GM04503 (cell line): ENCODE data around the gene CCDC9.

Experiments used
- DNase-seq: peaks from one replicate; pipeline ENCODE4 v3.0.0-alpha.2; 2012; ENCODE audit warnings: low read depth

Gene CCDC9

DNA sequence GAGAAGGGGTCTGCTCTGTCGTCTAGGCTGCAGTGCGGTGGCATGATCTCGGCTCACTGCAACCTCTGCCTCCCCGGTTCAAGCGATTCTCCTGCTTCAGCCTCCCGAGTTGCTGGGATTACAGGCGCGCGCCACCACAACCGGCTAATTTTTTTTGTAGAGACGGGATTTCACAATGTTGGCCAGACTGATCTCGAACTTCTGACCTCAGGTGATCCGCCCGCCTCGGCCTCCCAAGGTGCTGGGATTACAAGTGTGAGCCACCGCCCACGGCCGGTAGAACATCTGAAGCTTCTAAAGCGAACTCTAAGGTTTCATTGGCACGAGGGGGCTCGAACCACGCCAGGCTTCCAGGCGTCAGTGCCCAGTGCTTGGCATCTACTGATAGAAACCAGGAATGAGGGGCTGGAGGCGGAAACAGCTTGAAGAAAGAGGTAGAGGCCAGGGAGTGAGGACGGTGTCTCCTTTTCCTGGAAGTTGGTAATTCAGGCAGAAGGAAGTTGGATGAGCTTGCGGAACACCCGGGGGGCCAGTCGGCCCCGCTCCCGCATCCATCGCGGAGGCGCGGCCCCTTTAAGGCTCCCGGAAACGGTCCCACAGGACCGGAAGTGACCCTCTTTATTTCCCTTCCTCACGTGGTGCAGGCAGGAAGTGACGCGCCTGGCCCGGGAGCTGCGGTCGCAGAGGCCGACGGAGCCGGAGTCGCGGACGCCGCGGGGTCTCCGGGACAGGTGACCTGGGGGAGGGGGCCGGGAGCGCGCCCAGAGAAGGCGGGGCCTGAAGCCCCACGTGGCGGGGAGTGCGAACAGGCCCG is at the start of gene CCDC9:
CCDC9 (plus strand) TSS at position 647 of the 814 bp plus-strand sequence. CDS start 1,876 bp downstream, outside the sequence.
- DNase-seq: peak; percentile 70

DNA sequence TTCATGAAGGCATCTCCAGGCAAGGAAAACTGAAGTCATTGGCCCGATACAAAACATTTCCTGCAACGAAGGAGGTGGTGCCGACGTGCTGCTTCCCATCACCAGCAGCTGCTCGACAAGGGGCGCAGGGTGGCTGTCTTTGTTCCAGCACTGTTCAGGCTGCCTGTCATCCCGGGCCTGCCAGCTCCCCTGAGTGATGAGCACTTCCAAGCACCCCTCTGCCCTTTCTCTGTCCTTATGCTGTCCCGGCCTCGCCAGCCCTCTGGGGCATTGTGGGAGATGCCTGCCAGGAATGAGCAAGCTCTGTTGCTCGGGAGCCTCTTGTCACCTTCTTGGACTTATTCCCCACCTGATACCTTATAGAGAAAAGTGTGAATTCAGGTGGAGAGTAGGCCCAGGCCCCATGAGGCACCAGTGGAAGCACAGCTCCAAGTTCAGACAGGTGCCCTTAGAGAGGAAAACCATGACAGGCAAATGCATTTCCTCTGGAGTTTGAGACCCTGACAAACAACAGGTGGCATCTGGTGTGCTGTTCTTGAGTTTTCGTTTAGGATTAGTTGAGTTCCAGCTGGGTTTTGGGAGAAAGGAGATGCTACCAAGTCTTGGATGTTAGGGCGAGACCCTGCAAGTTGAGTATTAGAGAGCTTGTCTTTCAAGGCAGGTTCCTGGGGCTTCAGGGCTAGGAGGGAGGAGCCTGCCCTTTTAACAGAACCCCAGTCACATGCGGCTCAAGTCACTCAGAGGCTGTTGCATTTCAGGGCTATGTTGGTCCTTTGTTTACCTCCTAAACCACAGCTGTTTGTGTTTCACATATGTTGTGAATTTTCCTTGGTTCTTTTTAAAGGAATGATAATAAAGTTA is 46.8 kb upstream of the CCDC9 start:
- DNase-seq: no peak

DNA sequence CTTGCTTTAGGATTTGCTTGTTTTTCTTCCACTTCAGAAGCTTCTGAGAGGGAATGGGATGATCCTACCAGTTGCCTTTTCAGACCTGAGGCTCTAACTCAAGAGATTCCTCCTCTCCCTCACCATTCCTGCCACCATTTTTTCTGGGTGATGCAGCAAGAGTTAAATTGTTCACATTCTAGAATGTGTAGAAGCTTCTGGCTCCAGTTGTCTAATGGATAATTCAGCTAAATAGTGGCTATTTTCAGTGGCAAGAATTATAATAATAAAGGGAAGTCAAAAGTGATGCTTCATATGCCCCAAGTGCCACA is 46.2 kb upstream of the CCDC9 start:
- no peak for DNase-seq

DNA sequence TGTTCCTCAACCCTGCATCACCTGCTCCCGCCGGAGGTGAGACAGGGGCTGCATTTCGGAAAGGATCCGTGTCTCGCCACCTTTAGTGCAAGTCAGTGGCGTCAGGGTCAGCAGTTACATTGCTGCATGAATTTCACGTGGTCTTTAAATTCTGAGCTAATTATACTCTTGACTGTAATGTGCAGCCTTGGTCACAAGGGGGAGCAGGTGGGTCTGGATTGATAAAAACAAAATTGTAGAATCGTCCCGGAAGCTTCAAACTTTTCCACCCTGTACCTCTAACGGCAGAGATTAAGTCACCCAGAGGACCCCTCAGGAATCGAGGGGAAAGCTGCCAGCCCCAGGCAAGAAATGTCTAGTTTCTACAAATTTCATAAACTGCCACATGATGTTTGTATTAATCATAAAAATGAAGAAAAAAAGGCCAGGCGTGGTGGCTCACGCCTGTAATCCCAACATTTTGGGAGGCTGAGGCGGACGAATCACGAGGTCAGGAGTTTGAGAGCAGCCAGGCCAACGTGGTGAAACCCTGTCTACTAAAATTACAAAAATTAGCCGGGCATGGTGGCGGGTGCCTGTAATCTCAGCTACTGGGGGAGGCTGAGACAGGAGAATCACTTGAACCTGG is 45.5 kb upstream of the CCDC9 start:
- peak; percentile 21 for DNase-seq

DNA sequence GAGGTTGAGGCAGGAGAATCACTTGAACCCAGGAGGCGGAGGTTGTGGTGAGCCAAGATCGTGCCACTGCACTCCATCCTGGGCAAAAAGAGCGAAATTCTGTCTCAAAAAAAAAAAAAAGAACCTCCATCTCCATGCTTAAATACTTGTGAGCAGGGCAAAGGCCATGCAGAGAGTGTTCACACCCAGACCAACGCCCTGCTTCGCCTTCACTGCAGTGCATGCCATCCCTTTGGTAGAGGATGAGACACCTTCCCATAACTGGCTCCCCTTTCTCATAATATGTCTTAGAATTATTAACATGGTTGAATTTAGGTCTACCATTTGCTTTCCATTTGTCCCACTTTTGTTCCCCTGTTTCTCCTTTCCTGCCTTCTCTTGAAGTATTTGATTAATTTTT is 40.7 kb upstream of the CCDC9 start:
- no peak for DNase-seq

DNA sequence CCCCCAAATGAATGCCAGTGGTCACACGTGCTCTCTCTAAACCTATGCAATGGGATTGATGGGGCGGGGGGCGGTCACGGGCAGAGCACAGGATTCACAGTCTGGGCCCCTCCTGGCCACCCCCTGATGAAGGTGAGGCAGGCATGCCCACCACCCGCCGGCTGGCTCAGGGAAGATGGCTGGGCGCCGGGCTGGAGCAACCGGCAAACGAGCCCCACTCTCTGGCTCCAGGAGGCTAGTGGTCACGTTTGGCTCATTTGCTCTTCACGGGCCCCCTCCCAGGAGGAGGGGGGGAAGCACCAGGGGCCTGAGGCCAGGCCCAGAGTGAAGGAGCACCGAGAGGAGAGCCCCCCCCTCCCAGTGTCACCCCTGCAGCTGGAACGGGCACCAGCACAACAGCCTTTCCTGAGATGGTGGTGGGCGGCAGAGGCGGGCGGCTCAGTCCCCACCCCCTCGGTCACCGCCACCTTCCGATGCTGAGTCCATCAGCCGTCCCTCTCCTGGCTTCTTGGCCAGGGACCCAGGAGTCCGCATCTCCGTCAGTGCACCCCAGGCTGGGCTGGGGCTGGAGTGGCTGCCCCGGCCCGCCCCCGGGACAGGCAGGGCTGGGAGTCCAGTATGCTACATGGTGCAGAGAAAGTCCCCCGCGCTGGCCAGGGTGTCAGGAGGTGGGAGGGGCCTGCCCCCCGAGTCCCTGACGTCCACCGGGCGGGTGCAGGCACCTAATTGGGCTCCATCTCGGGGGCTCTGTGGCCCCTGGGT is 35.1 kb upstream of the CCDC9 start:
- DNase-seq: no peak

DNA sequence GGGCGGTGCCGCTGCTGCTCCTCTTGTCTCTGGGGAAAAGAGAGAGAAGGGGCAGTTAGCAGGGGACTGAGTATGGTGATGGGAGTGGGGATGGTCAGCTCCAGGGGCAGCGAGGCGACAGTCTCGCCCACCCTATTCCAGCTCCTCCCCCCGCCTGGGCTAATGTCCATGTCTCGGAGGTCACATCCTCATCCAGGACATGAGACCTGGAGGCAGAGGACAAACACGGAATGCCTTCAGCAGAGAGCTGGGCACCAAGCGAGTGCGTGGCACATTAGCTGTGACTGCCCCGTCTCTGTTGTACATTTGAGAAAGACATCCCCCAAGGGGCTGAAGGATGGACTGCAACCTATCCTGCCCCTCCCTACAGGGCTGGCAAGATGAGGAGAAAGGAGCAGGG is 34.4 kb upstream of the CCDC9 start:
- no peak for DNase-seq

DNA sequence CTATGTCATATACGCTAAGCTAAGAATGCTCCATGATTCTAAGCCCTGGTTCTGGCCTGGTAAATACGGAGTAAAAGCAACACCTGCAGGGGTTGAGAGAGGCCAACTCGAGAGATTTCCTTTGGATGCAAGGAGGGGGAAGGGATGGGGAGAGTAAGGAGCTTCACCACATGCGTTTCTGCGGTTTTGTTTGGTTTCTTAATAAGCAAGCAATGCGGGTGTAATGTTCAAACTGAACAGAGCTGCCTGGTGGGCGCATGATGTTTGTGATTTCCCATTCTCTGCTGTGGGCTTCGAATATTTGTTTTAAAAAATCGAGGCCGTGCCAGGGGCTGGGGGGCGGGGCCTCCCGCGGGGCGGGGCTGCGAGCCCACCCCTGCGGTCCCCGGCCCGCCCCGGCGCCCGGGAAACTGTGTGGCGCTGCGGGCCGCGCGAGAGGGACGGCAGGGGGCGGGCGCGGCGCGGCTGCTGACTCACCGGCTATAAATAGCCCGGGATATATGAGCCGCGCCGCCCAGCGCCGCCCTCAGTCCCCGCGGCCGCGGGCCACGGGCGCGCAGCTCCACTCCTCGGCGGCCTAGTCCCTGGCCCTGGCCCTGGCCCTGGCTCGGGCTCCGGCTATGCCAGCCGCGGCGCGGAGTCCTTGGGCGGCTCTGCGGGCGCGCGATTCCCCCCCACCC is 30.4 kb upstream of the CCDC9 start:
- DNase-seq: no peak

DNA sequence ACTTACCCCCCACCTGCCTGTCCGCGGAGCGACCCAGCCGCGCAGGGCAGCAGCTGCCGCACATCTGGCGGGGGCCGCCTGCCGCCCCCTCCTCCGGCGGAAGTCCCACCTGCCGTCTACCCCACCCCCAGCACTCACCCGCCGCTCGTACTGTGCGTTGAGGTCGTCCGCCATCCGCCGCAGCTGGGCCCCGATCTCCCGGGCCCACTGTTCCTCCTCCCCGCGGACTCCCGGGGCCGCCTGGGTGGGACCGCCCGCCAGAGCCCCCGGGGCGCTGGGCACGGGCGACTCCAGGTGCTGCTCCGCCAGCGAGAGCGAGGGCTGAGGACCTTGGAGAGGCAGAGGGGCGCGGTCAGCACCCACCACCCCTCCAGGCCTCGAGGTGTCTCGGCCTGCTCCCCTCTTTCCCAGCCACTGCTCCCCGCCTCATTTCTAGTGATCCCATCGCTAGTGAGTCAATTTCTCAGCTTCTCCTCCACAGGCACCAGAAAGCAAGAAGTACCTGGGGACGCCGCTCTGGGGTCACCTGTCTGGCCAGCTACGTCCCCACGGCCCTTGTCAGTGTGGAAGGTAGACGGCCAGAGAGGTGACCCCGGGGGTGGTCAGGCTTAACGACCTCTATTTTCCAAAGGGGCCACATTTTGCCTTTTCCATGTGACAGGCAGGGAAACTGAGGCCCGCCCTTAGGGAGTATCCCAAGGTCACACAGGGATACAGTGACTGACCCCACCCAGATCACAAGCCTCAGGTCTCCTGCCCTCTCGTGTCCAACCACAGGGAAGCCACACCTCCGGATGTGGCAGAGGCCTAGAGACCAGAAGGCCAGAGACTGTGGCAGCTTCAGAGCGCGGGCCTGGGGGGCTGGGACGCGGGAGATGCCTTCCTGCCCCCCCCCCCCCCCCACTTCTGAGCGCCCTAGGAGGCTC is 29.6 kb upstream of the CCDC9 start:
- no peak for DNase-seq

DNA sequence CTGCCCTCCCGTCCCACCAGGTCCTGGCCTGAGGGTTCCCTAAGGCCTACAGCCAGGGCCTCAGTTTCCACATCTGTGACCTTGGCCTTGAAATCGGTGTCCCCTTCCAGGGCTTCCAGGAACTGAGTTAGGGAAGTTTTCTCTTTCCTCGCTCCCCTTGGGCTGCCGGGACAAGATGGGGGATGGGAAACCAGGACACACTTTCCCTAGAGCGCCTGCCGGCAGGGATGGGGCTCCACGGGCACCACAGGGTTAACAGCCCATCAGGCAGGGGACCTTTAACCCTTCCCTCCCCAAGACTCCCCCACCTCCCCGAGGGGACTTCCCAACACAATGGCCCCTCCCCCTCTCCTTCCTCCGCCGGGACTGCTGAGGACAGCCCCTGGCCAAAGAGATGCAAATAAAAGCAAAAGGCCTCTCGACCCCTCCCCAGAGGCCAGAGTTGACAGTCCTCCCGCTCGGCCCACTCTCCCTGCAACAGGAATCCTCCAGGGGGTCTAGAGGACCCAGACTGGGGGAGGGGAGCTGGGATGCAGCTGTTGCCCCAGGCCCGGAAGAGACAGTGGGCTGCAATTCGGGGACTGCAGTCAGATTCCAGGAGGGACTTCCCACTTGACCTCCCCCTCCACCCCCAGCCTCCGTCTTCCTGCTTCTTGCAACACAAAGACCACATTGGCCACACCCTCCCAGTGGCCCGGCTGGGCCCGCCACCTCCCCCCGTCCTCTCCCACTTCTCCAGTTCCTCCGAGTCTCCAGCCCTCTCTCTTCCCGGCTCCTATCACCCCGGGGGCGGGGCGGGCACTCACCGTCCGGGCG is 28.8 kb upstream of the CCDC9 start:
- peak; percentile 68 for DNase-seq

DNA sequence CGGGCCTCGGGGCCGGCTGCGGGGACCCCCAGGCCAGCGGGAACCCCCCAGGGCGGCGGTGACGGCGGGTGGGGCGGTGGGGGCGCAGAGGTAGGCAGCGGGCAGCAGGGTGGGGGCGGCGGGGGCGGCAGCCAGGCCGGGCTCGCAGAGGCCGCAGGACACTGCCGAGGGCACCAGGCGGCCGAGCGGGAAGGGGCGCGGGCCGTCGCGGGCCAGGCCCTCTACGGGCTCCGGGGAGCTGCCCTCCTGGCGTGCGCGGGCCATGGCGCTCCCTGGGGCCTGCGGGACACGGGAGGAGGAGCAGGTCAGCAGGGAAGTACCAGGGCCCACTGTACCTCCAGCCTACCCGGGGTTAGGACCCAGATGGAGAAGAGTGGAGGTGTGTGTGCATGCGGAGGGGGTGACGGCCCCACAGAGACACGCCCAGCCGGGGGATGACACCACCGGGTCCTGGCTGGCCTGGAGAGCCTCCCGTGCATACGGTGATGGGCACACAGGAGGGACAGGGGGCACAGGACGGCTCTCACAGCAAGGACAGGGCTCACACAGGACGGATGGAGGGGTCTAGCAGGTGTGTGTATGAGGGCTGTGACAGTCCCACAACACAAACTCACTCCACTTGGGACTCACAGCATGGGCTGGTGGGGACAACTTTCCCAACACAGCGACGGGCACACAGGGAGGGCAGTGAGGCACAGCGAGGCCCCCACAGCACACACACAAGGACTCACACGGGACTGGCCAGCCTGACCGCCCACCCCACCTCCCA is 28.0 kb upstream of the CCDC9 start:
- no peak for DNase-seq

DNA sequence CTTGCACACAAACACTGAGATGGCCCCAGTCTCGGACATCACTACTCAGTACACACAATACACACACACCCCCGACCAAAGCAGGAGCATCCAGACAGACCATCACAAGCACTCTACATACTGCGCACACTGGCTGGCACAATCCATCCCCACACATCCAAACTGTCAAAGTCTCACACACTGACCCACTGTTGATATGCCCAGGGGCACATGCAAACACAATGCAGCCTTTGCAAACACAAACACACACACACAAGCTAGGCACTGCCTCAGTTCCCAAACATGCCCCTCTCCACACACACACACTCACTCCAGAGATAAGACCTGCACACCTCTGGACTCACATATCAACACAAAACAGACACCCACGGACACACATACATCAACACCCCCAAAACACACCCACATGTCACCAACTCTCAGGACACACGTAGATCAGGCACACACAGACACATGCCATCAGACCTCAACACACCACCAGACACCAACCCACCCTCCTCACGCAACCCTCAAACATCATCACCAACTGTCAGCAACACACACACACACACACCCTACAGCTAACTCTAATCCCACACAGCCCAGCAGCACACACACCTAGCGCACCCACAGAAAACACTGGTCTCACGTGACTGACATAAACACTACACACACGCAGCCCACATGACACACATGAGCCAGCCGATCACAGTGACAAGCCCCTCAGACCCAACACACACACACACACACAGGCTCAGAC is 27.2 kb upstream of the CCDC9 start:
- no peak for DNase-seq

DNA sequence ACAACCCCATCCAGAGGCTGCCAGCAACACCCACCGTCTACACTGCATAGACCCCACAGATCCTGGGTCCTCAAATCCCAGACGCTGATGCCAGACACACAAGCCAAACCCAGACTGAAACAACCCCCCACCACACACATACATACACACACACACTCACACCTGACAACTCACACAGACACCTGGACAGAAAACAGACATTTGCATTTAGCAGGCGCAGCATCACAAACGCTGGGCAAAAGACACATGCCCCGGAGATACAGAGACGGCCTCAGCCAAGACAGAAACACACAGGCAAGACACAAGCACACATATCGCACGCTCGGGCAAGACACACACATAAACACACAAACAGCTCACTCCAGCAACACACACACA is 26.7 kb upstream of the CCDC9 start:
- DNase-seq: no peak

DNA sequence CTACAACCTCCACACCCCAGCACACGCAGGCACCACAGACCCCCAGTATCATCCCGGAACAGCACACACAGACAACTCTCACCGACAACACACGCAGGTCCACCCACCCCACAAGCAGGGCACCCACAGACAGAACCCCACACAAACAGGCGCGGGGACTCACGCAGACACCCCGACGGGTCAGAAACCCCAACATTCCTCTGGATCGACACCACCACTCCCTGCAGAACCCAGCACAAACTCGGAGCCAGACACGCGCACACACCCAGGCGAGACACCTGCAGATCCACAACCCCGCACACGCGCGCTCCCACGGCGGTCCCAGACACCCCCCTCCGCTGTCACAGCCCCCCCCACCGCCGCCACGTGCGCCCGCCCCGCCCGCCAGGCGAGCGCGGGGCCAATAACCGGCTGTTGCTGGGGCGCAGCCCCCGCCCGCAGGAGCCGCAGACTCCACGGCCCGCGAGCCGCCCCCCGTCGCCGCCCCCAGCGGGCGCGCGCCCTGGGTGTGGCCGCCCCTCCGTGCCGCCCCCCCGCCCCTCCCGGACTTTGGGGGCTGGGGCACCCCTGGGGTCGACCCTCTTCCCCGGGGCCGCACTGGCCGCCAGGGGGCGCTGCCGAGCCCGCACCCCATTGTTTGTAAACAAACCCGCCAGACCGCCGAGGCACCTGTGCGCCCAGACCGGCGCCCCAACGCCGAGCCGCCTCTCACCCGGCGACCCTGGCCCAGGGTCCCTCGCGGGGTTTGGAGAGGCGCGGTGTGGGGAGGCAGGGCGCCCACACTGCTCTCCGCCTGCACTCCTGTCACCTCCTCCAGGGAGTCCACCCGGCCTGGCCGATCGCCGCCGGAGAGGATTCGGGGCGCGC is 26.0 kb upstream of the CCDC9 start:
- no peak for DNase-seq

DNA sequence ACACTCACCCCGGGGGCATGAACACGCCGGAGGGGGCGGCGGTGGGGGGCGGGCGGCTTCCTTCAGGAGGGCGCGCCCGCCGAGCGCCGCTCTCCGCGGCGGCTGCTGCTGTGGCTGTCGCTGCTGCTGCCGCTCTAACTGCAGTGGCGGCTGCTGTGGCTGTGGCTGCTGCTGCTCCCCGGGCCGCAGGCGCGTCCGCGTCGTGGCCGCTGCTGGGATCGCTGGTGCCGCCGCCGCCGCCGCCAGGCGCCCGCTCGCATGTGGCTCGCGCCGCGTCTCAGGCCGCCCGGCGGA is 25.5 kb upstream of the CCDC9 start, which contains the start of gene BBC3:
BBC3 (minus strand) TSS at position 279 of the 294 bp plus-strand sequence. CDS start 2,768 bp downstream, outside the sequence.
- DNase-seq: no peak

DNA sequence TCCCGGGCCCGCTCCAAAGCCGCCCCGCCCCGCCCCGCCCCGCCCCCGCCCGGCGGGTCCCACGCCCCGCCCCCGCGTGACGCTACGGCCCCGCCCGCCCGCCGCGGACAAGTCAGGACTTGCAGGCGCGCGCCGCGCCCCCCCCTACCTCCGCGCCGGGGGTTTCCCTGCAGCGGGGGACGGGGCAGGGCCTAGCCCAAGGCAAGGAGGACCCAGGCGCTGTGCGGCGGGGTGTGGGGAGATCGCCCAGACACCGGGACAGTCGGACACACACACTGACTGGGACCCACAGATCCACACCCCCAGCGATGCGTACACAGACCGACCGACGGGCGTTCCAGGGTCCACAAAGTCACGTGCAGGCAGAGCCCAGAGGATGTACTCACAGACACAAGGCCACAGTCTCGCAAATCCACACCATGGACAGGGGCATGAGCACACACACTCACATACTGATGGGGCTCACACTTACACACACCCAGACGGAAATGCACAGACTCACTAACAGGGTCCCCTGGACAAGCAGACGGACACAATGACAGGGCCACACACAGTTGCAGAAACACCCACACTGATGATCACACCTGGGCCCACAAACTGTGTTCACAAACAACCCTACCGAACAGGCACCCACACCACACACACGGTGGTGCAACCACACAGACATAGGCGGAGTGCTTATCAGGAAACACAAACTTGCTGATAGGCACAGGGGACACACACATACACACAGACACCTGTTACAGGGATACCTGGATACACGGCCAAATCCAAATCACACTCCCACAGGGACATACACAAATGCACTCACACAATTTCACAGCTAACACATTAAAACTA is 24.9 kb upstream of the CCDC9 start:
- no peak for DNase-seq
